ENCODE results near the gene MAP2K1.

The MAP2K1 gene

DNA sequence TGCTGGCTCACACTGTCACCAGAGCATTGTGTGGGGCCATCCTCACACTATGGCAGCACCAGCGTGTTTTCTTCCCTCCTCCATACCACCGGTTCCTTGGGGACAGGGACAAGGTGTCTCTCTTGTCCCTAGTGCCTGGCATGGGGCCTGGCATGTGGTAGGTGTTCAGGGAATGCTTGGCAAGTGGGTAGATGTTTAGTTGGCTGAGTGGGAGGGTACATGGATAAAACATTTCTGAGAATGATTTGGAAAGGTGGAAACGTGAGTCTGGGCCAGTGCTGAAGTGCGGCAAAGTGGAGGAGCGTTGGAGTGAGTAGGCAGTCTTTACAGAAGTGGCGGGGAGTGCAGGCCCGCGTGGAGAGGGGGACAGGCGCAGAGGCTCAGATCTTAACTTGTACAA lies 95.8 kb downstream of the MAP2K1 start:
- no peak for DNase-seq (ENCODE audit: low spot score)
- TF ChIP-seq CTCF (IDR thresholded peaks at IDR 0.05; ENCODE audit: extremely low read depth, missing control alignments), result no peak

DNA sequence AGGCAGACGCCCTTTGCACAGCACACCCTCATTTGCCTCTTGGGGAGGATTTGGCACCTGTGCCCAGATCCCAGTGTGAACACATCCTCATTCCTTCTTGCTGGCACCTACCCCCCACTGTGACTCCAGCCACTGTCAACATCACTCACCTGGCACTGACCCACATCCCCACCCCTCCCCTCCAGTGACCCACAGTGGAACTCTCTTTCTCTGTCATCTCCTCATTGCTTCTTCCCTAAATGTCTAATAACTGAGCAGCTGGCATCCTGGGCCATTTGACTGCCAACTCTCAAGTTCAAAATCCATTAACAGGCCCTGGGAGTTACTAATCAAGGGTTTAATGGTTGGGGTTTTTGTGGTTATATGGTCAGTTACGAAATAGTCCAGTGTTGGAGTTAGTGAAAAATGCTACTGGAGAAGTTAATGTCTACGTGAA lies 96.4 kb downstream of the MAP2K1 start:
- DNase-seq (ENCODE audit: low spot score), result no peak
- TF ChIP-seq CTCF (IDR thresholded peaks at IDR 0.05; ENCODE audit: extremely low read depth, missing control alignments), result no peak

DNA sequence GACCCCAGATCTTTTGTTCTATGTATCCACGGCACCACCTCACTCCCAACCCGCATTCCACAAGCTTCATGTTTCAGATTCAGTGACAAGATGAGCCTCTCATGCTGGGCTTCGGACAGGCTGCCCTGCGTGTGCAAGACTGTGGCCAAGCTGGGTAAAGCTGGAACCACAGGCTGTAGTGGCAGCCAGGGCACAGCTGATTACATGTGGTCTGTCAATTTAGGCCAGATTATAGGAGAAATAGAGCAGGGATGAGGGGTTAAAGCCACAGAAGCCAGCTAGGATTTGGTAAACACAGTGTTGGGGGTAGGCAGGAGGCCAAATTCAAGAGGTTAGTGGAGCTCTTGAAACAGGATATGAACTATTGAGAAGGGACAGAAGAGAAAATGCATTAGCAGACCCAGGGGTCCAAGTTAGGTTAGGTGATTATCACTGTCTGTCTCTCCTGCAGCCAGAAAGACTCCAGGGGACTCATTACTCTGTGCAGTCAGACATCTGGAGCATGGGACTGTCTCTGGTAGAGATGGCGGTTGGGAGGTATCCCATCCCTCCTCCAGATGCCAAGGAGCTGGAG lies 97.9 kb downstream of the MAP2K1 start:
- no peak for DNase-seq (ENCODE audit: low spot score)
- TF ChIP-seq CTCF (IDR thresholded peaks at IDR 0.05; ENCODE audit: extremely low read depth, missing control alignments), result no peak

DNA sequence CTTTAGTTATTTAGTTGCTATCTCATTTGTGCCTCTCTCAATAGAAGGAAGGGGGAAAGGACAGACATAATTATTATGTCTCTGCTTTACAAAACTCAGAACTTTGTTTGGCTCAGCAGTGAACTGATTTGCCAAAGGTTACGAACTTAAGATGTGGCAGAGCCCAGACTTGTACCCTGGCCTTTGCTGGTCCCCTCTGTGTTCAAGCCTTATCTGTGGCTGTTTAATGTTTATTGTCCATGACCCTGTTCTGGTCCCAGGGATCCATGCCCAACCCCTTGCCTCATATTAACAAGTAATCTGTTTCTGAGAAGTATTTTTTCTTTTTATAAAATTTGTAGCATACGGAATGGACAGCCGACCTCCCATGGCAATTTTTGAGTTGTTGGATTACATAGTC lies 100.2 kb downstream of the MAP2K1 start:
- TF ChIP-seq CTCF (IDR thresholded peaks at IDR 0.05; ENCODE audit: extremely low read depth, missing control alignments), result no peak
- DNase-seq (ENCODE audit: low spot score), result no peak

GRCh38 chr15:66488525-66488924 lies 101.8 kb downstream of the MAP2K1 start:
- no peak for TF ChIP-seq CTCF (IDR thresholded peaks at IDR 0.05; ENCODE audit: extremely low read depth, missing control alignments)
- no peak for DNase-seq (ENCODE audit: low spot score)

- TF ChIP-seq CTCF (IDR thresholded peaks at IDR 0.05; ENCODE audit: extremely low read depth, missing control alignments), result no peak
- DNase-seq (ENCODE audit: low spot score), result no peak
These were observed 102.6 kb downstream of the MAP2K1 start for GRCh38 chr15:66489179-66489791.

- TF ChIP-seq CTCF (IDR thresholded peaks at IDR 0.05; ENCODE audit: extremely low read depth, missing control alignments), result no peak
- DNase-seq (ENCODE audit: low spot score), result no peak
These were observed 105.1 kb downstream of the MAP2K1 start for GRCh38 chr15:66491846-66492245.

All from GM20000 (cell line).